Measurements from ENCODE around the gene FRAT2.

Gene FRAT2

GRCh38 chr10:97325754-97326153 lies 8.8 kb downstream of the FRAT2 start:
- peak; percentile 80 for DNase-seq (ENCODE audit: low spot score)

GRCh38 chr10:97323501-97323900 lies 11.0 kb downstream of the FRAT2 start:
- DNase-seq (ENCODE audit: low spot score) = no peak

- DNase-seq (ENCODE audit: low spot score) = no peak
Measured at GRCh38 chr10:97321804-97322190, 12.7 kb downstream of the FRAT2 start.

- no peak for DNase-seq (ENCODE audit: low spot score)
Measured at GRCh38 chr10:97321032-97321803, 13.3 kb downstream of the FRAT2 start.

GRCh38 chr10:97320480-97321031 lies 14.0 kb downstream of the FRAT2 start:
- DNase-seq (ENCODE audit: low spot score) = no peak

- no peak for DNase-seq (ENCODE audit: low spot score)
Measured at GRCh38 chr10:97319671-97320479, 14.7 kb downstream of the FRAT2 start.

- DNase-seq (ENCODE audit: low spot score) = peak; percentile 85
Measured at GRCh38 chr10:97318772-97319651, 15.5 kb downstream of the FRAT2 start, which contains the start of gene FRAT1. Gene FRAT1 (plus strand): TSS chr10:97319271. CDS start chr10:97319454, 183 bp downstream.

- no peak for DNase-seq (ENCODE audit: low spot score)
Measured at GRCh38 chr10:97314671-97315070, 19.9 kb downstream of the FRAT2 start.

- no peak for DNase-seq (ENCODE audit: low spot score)
Measured at GRCh38 chr10:97312897-97313296, 21.6 kb downstream of the FRAT2 start.

GRCh38 chr10:97311111-97311626 lies 23.4 kb downstream of the FRAT2 start:
- no peak for DNase-seq (ENCODE audit: low spot score)

- DNase-seq (ENCODE audit: low spot score) = no peak
Measured at GRCh38 chr10:97307866-97308780, 26.4 kb downstream of the FRAT2 start.

- DNase-seq (ENCODE audit: low spot score) = no peak
Measured at GRCh38 chr10:97307441-97307840, 27.1 kb downstream of the FRAT2 start.

- DNase-seq (ENCODE audit: low spot score) = no peak
Measured at GRCh38 chr10:97302088-97302791, 32.3 kb downstream of the FRAT2 start.

GRCh38 chr10:97300980-97301379 lies 33.5 kb downstream of the FRAT2 start:
- no peak for DNase-seq (ENCODE audit: low spot score)

- DNase-seq (ENCODE audit: low spot score) = no peak
Measured at GRCh38 chr10:97298223-97298571, 36.3 kb downstream of the FRAT2 start.

GRCh38 chr10:97297556-97298222 lies 36.8 kb downstream of the FRAT2 start:
- no peak for DNase-seq (ENCODE audit: low spot score)

GRCh38 chr10:97292862-97293198 lies 41.7 kb downstream of the FRAT2 start:
- DNase-seq (ENCODE audit: low spot score) = no peak

- DNase-seq (ENCODE audit: low spot score) = peak; percentile 98
Measured at GRCh38 chr10:97292097-97292861, 42.2 kb downstream of the FRAT2 start, which contains the start of gene ARHGAP19. Gene ARHGAP19 (minus strand): TSS chr10:97292637. CDS start chr10:97292627, 10 bp downstream.

Data from putamen (tissue), 1 donor.